Measurements from ENCODE around the gene TCF7L2.
A peak's percentile ranks its signal among the peaks of the same experiment; 100 is the strongest.

- TF ChIP-seq CTCF (conservative IDR thresholded peaks at IDR 0.05; ENCODE audit: low read depth, low read length) = peak; percentile 44; the same call in 1 of the 2 replicates
- no peak for TF ChIP-seq EZH2 (IDR thresholded peaks at IDR 0.05; ENCODE audit: low read length, unreplicated experiment)
- no peak for TF ChIP-seq EZH2phosphoT487 (IDR thresholded peaks at IDR 0.05; ENCODE audit: borderline replicate concordance, low read length)
Observed at GRCh38 chr10:113139699-113140098, 189.7 kb downstream of the TCF7L2 start.

Measured in PC-3 (cell line).